NCI-H128 (cell line): ENCODE data around the gene ISG15.
"Not testable (repeated sequence)": the region's sequence is repeated elsewhere in the genome, so short reads cannot be mapped to it uniquely, and the experiment has no call there.

Source experiments
- DNase-seq: peaks from one replicate; lab custom pipeline; 2025; ENCODE audit not compliant: unreplicated experiment; lab: John Stamatoyannopoulos, UW

The ISG15 gene

DNA sequence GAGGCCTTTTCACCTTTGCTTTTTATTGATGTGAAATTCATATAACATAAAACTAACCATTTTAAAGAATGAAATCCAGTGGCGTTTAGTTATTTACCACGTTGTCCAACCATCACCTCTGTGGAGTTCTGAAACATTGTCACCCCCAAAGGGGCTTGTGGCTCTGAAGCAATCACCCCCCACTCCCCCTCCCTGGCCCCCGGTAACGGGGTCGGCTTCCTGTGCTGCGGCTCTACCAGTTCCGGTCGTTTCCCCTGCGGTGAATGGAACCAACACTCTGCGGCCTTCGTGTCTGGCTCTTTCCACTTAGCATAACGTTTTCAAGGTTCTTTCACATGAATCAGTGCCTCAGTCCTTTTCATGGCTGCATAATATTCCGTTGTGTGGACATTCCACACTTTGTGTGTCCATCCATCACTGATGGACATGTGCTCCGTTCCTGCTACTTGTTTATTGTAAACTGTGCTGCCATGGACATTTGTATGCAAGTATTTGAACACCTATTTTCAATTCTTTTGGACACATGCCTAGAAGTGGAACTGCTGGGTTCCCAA is 1.8 kb upstream of the ISG15 start:
- no peak for DNase-seq

DNA sequence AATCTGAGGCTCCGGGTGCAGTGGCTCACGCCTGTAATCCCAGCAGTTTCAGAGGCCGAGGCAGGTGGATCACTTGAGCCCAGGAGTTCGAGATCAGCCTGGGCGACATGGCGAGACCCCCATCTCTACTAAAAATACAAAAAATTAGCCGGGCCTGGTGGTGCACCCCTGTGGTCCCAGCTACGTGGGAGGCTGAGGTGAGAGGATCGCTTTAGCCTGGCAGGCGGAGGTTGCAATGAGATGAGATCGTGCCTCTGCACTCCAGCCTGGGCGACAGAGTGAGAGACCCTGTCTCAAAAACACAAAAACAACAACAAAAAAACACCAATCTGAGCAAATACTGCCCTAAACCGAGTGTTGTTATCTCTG is 577 bp upstream of the ISG15 start:
- not testable (repeated sequence) for DNase-seq

DNA sequence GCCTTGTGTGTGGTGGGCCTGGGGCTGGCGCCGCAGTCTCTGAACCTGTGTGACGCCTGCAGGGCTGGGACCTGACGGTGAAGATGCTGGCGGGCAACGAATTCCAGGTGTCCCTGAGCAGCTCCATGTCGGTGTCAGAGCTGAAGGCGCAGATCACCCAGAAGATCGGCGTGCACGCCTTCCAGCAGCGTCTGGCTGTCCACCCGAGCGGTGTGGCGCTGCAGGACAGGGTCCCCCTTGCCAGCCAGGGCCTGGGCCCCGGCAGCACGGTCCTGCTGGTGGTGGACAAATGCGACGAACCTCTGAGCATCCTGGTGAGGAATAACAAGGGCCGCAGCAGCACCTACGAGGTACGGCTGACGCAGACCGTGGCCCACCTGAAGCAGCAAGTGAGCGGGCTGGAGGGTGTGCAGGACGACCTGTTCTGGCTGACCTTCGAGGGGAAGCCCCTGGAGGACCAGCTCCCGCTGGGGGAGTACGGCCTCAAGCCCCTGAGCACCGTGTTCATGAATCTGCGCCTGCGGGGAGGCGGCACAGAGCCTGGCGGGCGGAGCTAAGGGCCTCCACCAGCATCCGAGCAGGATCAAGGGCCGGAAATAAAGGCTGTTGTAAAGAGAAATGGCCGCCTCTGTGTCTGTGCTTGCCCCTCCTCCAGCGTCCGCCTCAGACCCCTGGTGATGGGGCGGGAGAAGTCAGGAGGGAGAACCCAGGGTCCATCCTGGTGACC is 788 bp downstream of the ISG15 start:
- DNase-seq: no peak

DNA sequence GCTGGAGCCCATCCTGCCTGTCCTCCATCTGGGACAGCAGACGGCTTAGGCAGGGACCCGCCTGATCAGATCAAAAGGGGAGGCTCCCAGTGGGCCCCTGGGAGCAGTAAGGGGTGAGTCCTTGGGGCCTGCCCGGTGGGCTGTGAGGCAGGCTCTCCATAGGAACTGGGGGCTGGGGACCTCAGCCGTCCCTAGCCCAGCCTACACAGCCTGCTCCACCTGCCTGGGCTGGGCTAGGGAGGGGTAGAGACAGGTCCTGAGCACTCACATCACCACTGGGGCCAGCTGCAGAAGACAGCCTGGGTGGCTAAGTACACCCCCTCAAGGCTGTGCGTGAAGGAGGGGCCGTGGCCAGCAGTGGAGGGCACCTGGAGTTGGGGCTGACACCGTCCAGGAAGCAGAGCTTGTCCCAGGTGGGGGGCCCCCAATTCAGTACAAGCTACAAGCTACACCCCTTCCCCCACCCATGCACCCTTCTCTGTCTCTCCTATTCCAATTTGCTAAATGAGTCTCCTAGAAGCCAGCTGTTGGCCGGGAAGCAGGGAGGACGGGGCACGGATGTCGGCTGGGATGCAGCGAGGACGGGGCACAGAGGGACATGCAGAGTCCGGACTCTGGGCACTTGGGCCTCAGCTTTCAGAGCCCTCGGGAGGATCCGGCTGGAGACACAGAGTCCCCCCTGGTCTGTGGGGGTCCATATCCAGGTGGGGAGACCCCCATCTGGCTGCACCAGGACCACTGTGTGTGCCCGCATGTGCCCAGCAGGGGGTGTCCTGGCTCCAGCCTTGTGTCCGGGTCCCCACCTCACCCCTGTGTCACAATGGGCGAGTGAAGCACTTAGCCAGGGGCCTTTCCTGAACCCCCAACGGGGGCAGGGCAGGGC is 1.7 kb downstream of the ISG15 start:
- no peak for DNase-seq

DNA sequence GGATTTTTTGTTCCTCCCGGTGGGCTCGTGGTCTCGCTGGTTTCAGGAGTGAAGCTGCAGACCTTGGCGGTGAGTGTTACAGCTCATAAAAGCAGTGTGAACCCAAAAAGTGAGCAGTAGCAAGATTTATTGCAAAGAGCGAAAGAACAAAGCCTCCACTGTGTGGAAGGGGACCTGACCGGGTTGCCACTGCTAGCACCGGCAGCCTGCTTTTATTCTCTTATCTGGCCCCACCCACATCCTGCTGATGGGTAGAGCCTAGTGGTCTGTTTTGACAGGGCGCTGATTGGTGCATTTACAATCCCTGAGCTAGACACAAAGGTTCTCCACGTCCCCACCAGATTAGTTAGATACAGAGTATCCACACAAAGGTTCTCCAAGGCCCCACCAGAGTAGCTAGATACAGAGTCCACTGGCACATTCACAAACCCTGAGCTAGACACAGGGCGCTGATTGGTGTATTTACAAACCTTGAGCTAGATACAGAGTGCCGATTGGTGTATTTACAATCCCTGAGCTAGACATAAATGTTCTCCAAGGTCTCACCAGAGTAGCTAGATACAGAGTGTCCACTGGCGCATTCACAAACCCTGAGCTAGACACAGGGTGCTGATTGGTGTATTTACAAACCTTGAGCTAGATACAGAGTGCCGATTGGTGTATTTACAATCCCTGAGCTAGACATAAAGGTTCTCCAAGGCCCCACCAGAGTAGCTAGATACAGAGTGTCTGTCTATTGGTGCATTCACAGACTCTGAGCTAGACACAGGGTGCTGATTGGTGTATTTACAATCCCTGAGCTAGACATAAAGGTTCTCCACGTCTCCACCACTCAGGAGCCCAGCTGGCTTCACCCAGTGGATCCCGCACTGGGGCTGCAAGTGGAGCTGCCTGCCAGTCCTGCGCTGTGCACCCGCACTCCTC is 4.4 kb downstream of the ISG15 start:
- not testable (repeated sequence) for DNase-seq

DNA sequence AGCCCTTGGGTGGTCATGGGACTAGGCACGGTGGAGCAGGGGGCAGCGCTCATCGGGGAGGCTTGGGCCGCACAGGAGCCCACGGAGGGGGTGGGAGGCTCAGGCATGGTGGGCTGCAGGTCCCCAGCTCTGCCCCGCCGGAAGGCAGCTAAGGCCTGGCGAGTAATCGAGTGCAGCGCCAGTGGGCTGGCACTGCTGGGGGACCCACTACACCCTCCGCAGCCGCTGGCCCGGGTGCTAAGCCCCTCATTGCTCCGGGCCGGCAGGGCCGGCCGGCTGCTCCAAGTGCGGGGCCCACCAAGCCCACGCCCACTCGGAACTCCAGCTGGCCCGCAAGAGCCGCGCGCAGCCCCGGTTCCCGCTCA is 5.0 kb downstream of the ISG15 start:
- DNase-seq: not testable (repeated sequence)

DNA sequence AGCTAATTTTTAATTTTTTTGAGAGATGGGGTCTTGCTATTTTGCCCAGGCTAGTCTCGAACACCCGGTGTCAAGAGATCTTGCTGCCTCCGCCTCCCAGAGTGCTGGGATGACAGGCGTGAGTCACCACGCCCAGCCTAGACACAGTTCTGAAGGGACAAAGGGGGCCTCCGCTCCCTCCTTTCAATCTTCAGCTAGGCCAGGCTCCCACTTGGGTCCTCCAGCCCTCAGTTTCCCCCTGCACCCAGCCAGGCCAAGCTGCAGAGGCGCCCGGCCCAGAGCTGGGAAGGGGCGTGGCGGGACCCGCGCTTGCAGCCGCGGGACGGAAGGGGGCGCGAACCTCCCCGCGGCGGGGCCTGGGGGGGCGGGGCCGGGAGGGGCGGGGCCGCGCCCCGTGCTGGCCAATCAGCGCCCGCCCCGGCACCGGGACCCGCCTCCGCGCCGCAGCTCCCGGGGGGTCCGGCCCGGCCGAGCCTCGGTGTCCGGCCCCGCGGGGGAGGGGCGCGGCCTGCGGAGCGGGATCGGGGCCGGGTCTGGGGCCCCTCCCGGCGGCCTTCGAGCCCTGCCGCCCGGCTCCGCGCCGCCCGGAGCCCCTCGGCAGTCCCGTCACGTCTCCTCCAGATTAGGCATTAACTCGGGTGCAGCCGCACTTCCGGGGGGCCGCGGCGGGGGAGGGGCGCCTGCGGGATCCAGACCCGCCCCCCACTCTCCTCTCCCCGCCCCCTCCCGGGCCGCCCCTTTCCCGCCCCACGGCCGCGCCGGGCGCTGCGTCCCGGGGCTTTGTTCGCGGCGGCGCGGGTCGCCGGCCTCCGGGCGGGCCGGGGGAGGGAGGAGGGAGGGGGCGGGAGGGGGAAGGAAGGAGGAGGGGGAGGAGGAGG is 6.1 kb downstream of the ISG15 start:
- no peak for DNase-seq

DNA sequence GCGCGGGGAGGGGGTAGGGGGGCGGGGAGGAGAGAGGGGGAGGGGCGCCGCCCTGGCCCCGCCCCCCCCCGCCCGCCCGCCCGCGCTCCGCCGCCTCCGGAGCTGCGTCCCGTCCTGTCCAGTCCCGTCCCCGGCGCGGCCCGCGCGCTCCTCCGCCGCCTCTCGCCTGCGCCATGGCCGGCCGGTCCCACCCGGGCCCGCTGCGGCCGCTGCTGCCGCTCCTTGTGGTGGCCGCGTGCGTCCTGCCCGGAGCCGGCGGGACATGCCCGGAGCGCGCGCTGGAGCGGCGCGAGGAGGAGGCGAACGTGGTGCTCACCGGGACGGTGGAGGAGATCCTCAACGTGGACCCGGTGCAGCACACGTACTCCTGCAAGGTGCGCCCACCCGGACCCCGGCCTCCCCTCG is 6.7 kb downstream of the ISG15 start, which contains the start of gene AGRN:
Gene AGRN (plus strand): TSS at position 121 of the 405 bp plus-strand sequence. CDS start 53 bp downstream, at position 174.
- DNase-seq: no peak

DNA sequence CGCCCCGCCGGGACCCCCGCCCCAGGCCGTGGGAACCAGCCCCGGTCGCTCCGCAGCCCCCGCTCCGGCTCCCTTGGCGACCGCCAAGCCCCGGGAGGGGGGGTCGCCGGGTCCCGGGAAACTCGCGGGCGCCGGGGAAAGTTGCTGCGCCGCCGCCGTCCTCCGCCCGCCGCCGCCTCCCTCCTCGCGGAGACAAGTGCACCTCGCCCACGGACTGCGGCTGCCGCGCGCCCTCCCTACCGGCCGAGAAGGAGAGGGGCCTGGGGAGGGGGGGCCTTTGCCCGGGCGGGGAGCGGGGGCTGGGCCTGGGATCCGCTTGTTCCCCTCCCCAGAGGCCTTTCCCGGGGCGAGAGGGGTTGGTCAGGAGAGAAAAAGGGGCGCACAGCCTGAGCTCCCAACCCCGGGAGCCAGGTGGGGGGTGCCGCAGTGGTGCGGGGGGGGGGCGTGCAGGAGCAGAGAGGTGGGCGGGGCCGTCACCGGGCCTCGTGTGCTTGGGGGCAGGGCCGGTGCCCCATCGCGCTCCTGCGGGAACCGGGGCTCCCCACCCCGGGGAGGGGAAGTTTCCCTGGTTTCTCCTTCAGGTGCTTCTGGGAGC is 7.2 kb downstream of the ISG15 start:
- DNase-seq: no peak

DNA sequence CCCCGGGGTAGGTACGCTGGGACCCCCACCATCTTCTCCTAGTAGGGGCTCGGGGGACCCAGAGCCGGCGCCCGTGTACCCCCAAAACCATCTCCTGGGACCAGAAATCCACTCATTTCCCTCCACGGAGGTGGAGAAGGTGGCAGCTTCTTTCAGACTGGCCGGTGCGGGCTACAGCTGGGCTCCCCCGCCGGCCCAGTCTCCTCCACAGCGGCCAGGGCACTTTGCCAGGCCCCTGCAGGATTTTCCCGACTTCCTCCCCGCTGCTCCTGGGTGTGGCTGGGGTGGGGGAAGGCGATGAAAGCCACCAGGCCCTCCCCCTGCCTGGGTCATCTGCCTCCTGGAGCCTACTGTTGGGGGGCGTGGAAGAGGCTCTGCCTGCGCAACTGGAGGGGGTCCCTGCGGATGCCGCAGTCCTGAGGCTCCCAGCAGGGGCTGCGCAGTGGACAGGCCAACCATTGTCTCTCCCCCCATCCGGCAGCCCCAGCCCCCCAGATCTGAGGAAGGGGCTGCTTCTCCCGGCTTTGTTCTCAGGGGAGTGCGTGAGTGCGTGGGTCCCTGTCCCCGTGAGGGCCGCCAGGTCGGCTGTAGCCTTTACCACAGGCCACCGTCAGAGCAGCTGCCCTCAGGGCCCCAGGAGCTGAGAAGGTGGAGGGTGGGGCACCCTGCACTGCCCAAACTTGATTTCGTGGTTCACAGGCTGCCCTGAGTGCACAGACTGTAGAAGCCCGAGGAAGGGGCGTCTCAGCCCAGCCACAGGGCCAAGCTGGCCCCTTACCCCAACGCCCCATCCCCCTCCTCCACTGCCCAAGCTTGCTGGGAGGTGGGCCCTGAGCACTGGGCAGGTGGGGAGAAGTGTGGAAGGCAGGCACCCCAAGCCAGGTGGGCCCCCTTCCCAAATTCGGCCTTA is 8.0 kb downstream of the ISG15 start:
- DNase-seq: no peak

DNA sequence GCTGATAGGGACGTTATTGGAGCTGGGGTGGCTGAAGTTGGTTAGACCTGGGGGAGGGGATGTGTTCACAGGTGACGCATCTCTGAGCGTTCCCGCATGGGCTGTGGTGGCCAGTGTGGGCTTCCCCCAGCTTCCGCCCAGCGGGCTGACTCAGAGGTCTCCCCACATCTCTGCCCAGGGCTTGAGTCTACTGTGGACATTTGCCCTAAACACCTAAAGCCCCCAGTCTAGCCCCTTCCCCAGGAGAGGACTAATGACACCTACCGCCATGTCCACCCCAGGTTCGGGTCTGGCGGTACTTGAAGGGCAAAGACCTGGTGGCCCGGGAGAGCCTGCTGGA is 8.6 kb downstream of the ISG15 start:
- no peak for DNase-seq

DNA sequence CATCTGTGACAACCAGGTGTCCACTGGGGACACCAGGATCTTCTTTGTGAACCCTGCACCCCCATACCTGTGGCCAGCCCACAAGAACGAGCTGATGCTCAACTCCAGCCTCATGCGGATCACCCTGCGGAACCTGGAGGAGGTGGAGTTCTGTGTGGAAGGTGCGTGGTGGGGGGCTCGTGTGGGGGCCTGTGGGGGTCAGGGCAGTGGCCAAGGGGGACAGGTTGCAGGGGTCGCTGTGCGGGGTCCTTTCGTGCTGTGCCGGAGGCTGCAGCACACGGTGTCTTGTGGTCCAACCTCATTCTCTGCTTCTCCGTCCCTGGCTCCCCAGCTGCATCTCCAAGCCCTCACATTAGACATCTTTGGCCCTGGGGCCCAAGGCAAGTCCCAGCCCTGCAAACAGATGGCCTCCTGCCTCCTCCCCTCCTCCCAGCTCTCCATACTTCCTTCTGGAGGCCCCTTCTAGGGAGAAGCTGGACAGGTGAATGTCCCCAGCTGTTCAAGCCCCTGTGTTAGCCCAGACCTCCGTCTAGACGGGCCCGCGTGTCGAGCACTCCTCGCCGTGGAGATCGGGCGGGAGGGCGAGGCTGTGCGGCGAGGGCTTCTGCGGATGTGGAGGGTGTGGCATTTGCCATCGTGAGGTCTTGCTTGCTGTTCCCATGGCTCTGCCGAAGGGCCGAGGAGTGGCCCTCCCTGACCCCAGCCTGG is 9.2 kb downstream of the ISG15 start:
- DNase-seq: no peak

DNA sequence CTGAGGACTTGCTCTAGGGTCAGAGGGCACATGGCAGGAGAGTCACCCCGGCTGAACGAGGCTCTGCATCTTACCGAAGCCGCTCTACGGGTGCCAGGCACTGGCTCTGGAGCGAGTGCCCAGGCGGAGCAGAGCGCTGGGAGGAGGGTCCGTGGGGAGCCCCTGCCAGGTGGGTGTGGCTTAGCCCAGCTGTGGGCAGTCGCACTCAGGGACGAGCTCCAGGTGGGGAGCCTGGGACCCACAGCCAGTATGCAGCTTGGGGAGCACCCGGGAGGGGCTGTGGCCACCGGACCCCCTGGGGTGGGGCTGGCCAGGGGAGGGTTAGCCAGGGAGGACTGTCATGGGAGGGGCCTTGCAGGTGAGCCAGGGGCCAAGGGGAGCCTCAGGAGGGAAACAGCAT is 10.4 kb downstream of the ISG15 start:
- DNase-seq: no peak

DNA sequence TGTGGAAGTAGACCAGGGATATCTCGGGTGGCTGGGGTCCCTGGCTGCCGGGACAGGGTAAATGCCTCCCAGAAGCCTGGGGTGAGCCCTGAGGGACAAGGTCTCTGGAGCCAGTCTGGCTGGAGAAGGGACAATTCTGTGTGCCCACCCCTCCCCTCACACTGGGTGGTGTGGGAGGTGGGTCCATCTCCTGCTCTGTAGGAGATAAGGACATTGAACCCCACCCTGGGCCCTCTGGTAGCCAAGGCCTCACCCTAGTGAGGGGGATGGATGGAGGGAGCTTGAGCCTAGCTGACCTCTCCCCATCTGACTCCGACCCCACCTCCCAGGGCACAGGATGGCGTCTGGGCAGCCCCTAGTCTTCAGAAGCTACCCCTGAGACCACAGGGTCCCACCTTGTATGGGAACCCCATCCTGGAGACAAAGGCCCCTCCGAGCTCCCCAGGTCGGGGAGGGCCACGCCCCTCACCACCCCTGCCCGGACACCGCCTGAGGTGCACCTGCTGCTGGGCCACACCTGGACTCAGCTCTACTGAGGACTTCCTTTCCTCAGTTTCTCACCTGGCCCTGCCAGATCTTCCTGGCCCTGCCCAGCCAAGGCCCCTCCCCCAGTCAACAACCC is 11.0 kb downstream of the ISG15 start:
- no peak for DNase-seq

DNA sequence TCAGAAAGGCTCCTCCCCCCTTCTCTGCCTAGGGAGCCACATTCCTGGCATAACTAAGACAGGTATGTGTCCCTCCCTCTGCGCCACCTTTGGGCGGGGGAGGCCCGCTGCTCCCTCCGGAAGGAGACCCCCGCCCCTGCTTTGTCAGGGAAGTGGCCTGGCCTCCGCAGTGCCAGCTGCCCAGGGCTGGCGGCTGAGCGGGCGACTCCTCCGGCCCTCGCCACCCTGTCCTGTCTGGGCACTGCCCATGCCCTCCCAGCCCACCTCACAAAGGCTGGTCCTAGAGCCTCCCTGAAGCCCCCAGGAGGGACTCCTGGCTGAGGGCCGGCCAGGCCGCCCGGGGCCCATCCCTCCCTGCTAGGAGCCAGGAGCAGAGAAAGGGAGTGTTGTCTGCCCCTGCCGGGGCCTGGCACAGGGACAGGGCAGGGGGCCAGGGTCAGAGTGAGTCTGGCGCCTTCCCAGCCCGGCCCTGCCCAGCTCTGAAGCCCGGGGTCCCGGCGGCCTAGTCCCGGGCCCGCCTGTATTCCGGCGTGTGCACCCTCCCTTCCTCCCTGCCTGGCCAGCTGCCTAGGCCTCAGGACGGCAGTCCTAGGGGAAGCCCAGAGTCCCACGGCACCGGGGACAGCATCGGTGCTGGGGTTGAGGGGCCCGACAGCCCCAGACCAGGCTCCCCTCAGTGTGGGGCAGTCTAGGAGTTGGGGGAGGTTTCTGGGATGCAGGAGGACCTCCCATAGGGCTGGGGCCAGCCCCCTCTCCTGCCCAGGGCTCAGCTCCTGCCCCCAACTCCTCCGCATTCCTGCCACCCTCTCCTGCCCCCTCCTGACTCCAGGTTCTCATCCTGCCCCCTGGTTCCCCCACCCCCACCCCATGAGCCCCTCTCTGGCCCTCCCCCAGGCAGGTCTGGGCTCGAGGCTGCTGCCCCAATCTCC is 11.7 kb downstream of the ISG15 start:
- DNase-seq: no peak

DNA sequence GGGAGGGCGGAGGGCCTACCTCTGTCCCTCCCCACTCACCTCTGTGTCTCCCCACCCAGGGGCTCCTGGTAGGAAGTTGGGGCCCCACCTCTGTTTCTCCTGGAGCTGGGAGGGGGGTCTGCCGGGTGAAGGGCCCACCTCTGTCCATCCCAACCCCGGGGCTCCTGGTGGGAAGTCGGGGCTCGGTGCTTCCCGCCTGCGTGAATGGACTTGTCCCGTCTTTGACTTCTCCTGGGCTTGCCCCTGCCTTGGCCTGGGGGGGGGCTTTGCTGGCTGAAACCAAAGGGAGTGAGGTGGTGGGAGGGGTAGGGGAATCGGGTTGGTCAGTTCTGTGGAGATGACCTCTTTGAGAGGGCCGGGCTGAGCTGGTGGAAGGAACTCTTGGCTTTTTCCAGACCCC is 12.4 kb downstream of the ISG15 start:
- no peak for DNase-seq
